Activated CD8-positive, alpha-beta memory T cell treated with anti-CD3 and anti-CD28 coated beads, Interleukin-2, amount 10 ng/mL, durations not matched to agents 7 days and 5 days (primary cell): ENCODE measurements around the gene SLC49A3. TPM values are rescaled to one million over a fixed set of nuclear protein-coding genes. Genes with fewer than 3 reads are reported as not detected.
"Not testable (repeated sequence)": the region's sequence is repeated elsewhere in the genome, so short reads cannot be mapped to it uniquely, and the experiment has no call there.

Source experiments
- ATAC-seq: fragments of 150-1000 bp; cut with Tn5 transposase; one replicate; pipeline ENCODE4 v1.10.0; 2021; ENCODE audit warnings: moderate library complexity
- CTCF ChIA-PET: fragments of 350-600 bp; sonication (Branson Sonifier 250); formaldehyde crosslinking; loops from one replicate; lab custom pipeline; 2021; ENCODE audit warnings: antibody characterized with exemption; lab: Charles Lee
- DNase-seq: peaks from one replicate; pipeline ENCODE4 v3.0.0-alpha.2; 2020
- H3K27ac Mint-ChIP-seq: one replicate; pipeline ENCODE4 v1.8.0; 2021; ENCODE audit warnings: mild to moderate bottlenecking, mixed read lengths
- H3K27me3 Mint-ChIP-seq: one replicate; pipeline ENCODE4 v1.8.0; 2021; ENCODE audit warnings: mixed read lengths
- H3K36me3 Mint-ChIP-seq: one replicate; pipeline ENCODE4 v1.8.0; 2021; ENCODE audit warnings: mild to moderate bottlenecking, mixed read lengths
- H3K4me1 Mint-ChIP-seq: one replicate; pipeline ENCODE4 v1.8.0; 2021; ENCODE audit warnings: mixed read lengths
- H3K4me3 Mint-ChIP-seq: one replicate; pipeline ENCODE4 v1.8.0; 2021; ENCODE audit warnings: mild to moderate bottlenecking, moderate library complexity, mixed read lengths
- H3K9me3 Mint-ChIP-seq: one replicate; pipeline ENCODE4 v1.8.0; 2022; ENCODE audit warnings: low read depth, mixed read lengths
- total RNA-seq, 2 experiments: library from RNA; stranded (reverse); gene quantifications; one replicate each; pipeline ENCODE4 v1.2.3, GENCODE V29; 2021

Gene SLC49A3
- total RNA-seq, 2 experiments from 2014 or later: 1.1 to 1.5 TPM

DNA sequence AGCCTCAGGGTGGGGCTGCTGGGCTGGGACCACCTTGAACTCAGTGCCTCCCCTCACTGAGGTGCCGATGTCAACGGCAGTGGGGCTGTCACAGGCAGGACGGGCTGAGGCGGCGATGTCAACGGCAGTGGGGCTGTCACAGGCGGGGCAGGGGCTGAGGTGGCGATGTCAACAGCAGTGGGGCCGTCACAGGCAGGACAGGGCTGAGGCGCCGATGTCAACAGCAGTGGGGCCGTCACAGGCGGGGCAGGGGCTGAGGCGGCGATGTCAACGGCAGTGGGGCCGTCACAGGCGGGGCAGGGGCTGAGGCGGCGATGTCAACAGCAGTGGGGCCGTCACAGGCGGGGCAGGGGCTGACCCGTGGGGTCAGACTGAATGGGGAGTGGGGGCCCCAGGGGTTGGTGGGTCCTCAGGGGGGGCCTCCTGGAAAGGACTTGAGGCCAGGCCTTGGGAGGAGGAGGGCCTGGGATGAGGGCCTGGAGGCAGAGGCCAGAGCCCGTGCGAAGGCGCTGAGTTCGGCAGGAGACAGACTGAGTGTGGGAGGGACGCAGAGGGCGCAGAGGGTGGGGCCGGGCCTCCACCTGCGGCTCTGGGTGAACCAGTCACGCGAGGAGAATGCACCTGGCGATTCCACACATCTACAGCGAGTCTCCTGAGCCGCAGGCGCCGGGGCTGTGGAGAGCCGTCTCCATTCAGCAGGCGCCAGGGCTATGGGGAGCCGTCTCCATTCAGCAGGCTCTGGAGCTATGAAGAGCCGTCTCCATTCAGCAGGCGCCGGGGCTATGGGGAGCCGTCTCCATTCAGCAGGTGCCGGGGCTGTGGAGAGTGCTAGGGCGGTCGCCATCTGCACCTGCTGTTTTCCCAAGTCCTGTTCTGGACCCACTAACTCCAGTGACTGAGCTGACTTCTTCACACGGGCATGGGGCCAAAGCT lies 37.7 kb downstream of the SLC49A3 start:
- no peaks in the 10 kb centered on the region for H3K4me1 Mint-ChIP-seq
- DNase-seq: no peak
- H3K27ac Mint-ChIP-seq: no peak overlapping the region
- CTCF ChIA-PET: no interaction called here
- H3K27me3 Mint-ChIP-seq: peaks cover 17% of the 10 kb centered on the region
- ATAC-seq: no peak
- peaks cover 5% of the 10 kb centered on the region for H3K9me3 Mint-ChIP-seq
- H3K36me3 Mint-ChIP-seq: no peaks in the 10 kb centered on the region
- H3K4me3 Mint-ChIP-seq: no peak overlapping the region

DNA sequence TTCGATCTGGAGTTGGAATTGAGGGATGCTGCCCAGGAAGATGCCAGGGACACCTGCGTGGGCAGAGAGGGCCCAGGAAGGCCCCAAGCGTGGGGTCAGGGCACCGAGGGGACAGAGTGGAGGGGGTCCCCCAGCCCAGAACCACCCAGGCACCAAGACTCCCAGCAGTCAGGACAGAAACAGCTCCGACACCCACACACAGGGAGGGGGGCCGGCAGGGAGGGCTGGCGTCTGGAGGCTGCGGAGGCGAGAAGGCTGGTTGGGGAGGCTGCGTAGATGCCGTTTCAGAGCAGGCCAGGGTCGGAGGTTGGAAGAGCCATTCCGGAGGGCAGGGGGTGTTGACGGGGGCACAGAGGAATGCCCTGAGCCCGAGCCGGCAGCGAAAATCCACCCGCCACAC lies 38.5 kb downstream of the SLC49A3 start:
- CTCF ChIA-PET: no interaction called here
- H3K4me3 Mint-ChIP-seq: no peak overlapping the region
- H3K36me3 Mint-ChIP-seq: no peaks in the 10 kb centered on the region
- peaks cover 17% of the 10 kb centered on the region for H3K27me3 Mint-ChIP-seq
- no peak for ATAC-seq
- H3K4me1 Mint-ChIP-seq: no peaks in the 10 kb centered on the region
- peaks cover 7% of the 10 kb centered on the region for H3K9me3 Mint-ChIP-seq
- no peak for DNase-seq
- H3K27ac Mint-ChIP-seq: no peak overlapping the region

DNA sequence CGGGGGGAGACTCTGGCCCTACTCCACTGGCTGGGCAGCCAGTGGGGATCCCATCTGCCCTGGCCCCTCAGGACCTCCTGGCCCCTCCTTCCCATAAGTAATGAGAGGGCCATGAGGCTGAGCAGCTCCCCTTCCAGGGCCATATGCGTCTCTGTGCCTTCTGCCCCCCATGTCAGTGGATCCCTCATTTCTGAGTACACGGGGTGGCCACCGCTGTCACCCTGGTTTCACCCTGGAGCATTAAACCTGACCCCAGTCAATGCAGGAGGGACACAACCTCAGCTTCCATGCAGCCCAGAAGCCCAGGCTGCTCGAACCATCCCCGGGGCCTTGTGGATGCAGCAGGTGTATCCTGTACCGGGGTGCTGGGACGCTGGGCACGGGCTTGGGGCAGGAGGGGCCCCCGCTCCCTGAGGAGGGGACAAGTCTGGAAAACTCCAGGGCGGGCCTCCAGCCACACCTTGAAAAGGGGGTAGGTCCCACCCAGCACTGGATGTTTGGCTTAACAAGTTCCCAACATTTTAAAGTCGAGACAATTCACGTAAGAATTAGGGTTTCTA lies 39.1 kb downstream of the SLC49A3 start:
- Mint-ChIP-seq H3K27me3 (peaks cover 17% of the 10 kb centered on the region), H3K9me3 (peaks cover 7% of the 10 kb centered on the region), H3K36me3 (no peaks in the 10 kb centered on the region), H3K4me3 (no peak overlapping the region), H3K4me1 (no peaks in the 10 kb centered on the region), H3K27ac (no peak overlapping the region)
- CTCF ChIA-PET: no interaction called here
- ATAC-seq (no peak), DNase-seq (no peak)

DNA sequence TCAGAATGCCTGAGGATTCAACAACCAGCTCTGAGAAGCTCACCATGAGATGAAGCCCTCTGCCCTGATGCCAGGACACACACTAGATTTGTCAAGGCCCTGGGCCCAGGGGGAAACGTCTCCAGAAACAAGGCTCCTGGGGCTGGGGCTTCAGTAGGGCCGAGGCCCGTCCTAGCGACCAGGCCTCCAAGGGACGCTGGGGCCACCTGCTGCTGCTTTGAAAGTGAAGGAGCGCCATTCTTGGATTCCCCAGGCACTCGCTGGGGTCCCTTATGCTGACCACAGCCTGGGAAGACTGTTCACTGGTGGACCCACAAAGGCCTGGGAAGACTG lies 39.7 kb downstream of the SLC49A3 start:
- Mint-ChIP-seq H3K4me1 (no peaks in the 10 kb centered on the region), H3K36me3 (no peaks in the 10 kb centered on the region), H3K27ac (no peak overlapping the region), H3K27me3 (peaks cover 17% of the 10 kb centered on the region), H3K9me3 (peaks cover 7% of the 10 kb centered on the region), H3K4me3 (no peak overlapping the region)
- ATAC-seq: no peak
- no peak for DNase-seq
- CTCF ChIA-PET: no interaction called here

DNA sequence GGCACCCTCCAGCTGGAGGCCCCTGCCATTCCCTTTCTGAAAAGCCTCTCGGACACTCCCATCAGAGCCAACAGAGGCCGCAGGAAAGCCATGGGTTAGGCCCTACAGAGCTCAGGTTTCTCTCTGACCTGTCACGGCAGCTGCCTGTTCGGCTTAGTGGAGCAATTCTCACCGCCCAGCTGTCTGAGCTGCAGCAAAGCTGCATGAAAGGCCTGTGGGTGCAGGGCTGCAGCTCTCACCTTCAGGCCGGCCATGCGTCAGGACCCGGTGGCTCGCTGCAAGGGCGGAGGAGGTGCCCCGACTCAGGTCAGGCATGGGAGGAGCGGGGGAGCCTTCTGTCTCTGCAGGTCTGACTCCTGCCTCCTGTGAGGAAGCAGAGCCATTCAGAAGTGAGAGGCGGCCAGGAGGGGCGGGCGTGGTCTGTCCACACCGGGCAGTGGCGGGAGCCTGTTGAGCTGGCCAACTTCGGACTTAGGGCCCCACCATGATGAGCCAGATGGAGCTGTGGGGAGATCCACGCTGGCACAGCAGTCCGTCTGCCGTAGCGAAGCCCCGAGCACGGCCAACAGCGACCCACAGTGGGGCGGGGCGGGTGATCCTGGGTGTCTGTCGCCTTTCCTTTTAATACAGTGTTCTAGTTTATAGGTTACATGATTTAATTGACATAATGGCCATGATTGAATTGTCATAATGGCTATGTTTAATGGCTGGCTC lies 40.2 kb downstream of the SLC49A3 start:
- peaks cover 17% of the 10 kb centered on the region for H3K27me3 Mint-ChIP-seq
- no peak for DNase-seq
- ATAC-seq: no peak
- no peaks in the 10 kb centered on the region for H3K4me1 Mint-ChIP-seq
- H3K9me3 Mint-ChIP-seq: peaks cover 7% of the 10 kb centered on the region
- no peak overlapping the region for H3K4me3 Mint-ChIP-seq
- H3K27ac Mint-ChIP-seq: no peak overlapping the region
- H3K36me3 Mint-ChIP-seq: no peaks in the 10 kb centered on the region
- CTCF ChIA-PET: no interaction called here

DNA sequence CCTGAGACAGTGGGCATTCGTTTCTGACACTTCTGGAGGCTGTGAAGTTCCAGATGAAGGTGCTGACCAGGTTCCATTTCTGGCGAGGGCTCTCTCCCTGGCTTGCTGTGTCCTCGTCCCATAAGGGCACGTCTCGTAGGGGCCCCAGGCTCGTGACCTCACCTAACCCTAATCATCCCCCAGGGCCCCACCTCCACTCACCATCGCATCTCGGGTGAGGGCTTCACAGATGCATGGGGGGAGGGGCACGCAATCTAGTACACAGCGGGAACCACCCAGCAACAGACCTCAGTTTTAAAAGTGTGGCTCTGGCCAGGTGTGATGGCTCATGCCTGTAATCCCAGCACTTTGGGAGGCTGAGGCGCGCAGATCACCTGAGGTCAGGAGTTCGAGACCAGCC lies 41.5 kb downstream of the SLC49A3 start:
- peaks cover 12% of the 10 kb centered on the region for H3K9me3 Mint-ChIP-seq
- CTCF ChIA-PET: no interaction called here
- DNase-seq (no peak), ATAC-seq (no peak)
- no peaks in the 10 kb centered on the region for H3K36me3 Mint-ChIP-seq
- H3K4me3 Mint-ChIP-seq: no peak overlapping the region
- H3K27ac Mint-ChIP-seq: no peak overlapping the region
- H3K27me3 Mint-ChIP-seq: peaks cover 17% of the 10 kb centered on the region
- no peaks in the 10 kb centered on the region for H3K4me1 Mint-ChIP-seq

DNA sequence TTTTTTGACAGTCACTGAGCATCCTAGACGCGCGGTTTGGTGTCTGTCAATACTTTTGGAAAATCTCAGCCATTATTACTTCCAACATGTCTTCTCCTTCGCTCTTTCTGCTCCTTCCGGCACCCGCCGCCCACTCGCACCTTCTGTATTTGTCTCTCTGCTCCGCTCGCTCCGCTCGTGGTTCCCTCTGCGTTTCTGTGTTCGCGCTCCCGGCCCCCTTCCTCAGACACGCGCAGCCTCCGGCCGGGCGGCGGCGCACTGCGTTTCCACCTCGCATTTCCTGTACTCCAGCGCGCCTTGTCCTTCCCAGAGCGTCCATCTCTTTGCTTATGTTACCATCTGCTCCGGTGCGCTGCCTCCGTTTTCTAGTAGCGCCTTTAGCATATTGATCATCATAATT lies 42.5 kb downstream of the SLC49A3 start:
- Mint-ChIP-seq H3K27ac (no peak overlapping the region), H3K4me3 (peak overlapping the region; percentile 28), H3K4me1 (no peaks in the 10 kb centered on the region), H3K36me3 (no peaks in the 10 kb centered on the region), H3K27me3 (peaks cover 15% of the 10 kb centered on the region), H3K9me3 (peaks cover 12% of the 10 kb centered on the region)
- no peak for DNase-seq
- ATAC-seq: no peak
- CTCF ChIA-PET: no interaction called here

DNA sequence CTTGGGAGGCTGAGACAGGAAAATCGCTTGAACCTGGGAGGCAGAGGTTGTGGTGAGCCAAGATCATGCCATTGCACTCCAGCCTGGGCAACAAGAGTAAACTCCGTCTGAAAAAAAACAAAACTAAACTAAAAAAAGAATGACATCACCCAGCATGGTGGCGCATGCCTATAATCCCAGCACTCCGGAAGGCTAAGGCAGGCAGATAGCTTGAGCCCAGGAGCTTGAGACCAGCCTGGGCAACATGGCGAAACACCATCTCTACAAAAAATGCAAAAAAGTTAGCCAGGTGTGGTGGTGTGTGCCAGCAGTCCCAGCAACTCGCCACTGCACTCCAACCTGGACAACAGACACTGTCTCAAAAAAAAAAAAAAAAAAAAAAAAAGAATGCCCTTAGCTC lies 46.6 kb downstream of the SLC49A3 start:
- H3K36me3 Mint-ChIP-seq, DNase-seq, CTCF ChIA-PET, H3K27me3 Mint-ChIP-seq, H3K4me1 Mint-ChIP-seq, H3K27ac Mint-ChIP-seq, ATAC-seq, H3K4me3 Mint-ChIP-seq: not testable (repeated sequence)
- peaks cover 12% of the 10 kb centered on the region for H3K9me3 Mint-ChIP-seq

DNA sequence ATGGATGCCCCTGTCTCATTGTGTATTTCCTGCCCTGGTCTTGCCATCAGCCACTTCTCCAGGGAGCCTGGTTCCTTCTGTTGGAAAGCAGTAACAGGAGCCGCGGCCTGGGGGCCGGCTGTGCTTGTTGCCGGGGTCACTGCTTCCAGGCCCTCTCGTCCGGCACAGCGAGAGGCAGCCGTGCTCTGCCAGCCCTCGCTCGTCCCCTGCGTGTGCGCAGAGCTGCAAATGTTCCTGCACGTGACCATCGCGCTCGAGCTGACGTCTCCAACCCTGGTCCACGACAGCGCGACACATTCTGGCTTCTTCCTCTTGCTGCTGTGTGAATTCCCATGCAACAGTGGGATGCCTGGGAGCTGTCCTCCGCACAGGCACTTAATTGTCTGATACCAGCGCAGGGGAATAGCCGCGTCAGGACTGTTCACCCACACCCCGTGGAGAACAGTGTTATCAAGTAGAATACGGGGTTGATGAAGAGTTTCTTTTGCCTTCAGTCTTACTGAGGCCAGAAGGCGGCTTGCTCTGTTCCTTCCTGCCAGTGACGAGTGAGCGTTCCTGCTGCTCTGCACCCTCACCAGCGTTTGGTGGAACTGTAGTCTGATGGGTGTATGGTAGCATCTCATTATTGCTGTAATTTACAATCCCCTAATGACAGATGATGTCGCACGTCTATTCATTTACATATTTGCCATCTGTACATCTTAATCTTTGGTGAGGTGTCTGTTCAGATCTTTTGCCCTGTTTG lies 51.2 kb downstream of the SLC49A3 start:
- Mint-ChIP-seq H3K27me3 (peaks cover 2% of the 10 kb centered on the region), H3K4me3 (no peak overlapping the region), H3K36me3 (no peaks in the 10 kb centered on the region), H3K27ac (no peak overlapping the region), H3K4me1 (no peaks in the 10 kb centered on the region), H3K9me3 (peaks cover under 1% of the 10 kb centered on the region)
- ATAC-seq: no peak
- no peak for DNase-seq
- CTCF ChIA-PET: no interaction called here

DNA sequence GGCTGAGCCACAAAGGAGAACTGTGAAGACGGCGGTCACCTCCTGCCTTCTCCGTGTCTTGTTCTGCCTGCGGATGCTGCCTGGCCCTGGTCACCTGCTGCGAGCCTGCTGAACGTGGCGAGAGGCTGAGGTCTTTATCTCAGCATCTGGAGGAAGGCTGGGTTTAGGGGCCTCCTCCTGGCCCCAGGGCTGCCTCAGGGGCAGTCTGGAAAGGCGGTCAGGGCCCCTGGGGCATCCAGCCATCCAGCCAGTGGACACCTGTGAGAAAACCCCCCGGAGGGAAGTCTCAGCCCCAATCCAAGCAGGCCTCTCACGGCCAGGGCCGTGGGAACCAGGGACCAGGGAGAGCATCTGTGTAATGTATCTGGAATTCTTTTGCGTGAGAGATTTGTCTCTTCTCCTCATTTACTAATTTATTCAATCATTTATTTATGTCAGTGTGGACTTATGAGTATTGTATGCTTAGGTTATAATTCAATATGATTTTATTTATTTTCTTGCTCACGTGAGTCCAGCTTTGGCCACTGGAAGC lies 52.3 kb downstream of the SLC49A3 start:
- Mint-ChIP-seq H3K27ac (no peak overlapping the region), H3K36me3 (no peaks in the 10 kb centered on the region)
- CTCF ChIA-PET: no interaction called here

DNA sequence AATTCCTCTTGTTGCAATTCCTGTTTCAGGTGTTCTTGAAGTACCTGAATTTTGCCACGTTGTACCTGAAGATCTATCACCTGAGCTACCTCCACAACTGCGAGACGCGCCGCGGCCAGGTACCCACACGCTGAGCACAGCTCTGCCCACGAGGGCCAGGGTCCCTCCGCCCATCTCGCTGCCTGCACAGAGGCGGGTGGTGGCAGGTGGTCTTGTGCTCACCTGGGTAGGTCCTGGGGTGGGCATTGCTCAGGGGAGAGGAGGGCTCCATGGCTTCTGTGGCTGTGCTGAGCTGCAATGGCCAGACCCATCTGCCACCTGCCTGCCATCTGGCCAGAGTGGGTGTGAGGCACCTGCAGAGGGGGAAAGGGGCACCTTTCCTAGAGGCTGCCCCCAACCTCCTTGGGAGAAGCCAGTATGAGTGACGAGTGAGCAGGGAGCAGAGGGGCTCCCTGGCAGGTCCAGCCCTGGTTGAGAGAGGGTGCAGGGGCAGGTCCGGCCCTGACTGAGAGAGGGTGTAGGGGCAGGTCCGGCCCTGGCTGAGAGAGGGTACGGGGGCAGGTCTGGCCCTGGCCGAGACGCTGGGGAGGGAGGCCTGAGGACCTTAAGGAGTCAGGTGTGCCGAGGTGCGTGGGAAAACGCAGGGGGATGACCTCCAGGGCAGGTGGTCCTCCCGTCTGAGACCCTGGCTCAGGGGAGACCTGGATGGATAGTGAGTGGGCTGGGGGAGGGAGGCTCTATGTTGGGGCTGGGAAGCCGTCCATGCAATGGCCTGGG lies 52.9 kb downstream of the SLC49A3 start:
- peaks cover 2% of the 10 kb centered on the region for H3K27me3 Mint-ChIP-seq
- no peak overlapping the region for H3K4me3 Mint-ChIP-seq
- DNase-seq (no peak), ATAC-seq (no peak)
- no peaks in the 10 kb centered on the region for H3K36me3 Mint-ChIP-seq
- peaks cover 9% of the 10 kb centered on the region for H3K9me3 Mint-ChIP-seq
- CTCF ChIA-PET: no interaction called here
- H3K4me1 Mint-ChIP-seq: no peaks in the 10 kb centered on the region
- H3K27ac Mint-ChIP-seq: no peak overlapping the region

More for the DNA sequence above, 52.3 kb downstream of the SLC49A3 start:
- no peak overlapping the region for H3K4me3 Mint-ChIP-seq
- H3K4me1 Mint-ChIP-seq: no peaks in the 10 kb centered on the region
- no peak for ATAC-seq
- peaks cover 4% of the 10 kb centered on the region for H3K9me3 Mint-ChIP-seq
- peaks cover 2% of the 10 kb centered on the region for H3K27me3 Mint-ChIP-seq
- DNase-seq: no peak

DNA sequence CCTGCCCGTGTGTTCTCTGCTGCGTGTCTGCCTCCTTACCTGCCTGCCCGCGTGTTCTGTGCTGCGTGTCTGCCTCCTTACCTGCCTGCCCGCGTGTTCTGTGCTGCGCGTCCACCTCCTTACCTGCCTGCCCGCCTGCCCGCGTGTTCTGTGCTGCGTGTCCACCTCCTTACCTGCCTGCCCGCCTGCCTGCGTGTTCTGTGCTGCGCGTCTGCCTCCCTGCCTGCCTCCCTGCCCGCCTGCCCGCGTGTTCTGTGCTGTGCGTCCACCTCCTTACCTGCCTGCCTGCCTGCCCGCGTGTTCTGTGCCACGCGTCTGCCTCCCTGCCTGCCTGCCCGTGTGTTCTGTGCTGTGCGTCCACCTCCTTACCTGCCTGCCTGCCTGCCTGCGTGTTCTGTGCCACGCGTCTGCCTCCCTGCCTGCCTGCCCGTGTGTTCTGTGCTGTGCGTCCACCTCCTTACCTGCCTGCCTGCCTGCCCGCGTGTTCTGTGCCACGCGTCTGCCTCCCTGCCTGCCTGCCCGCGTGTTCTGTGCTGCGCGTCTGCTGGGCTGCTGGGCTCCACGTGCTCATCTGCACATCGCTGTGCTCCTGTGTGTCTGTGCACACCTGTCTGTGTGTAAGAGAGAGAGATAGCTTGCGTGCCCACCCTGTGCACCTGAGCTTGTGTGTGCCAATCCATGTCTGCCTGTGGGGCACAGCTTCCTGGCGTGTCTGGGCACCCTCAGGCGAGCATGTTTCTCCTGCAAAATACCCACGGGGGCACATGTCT lies 53.7 kb downstream of the SLC49A3 start:
- ATAC-seq, H3K36me3 Mint-ChIP-seq, H3K4me1 Mint-ChIP-seq, H3K27ac Mint-ChIP-seq, H3K27me3 Mint-ChIP-seq, DNase-seq, H3K4me3 Mint-ChIP-seq, CTCF ChIA-PET: not testable (repeated sequence)
- peaks cover 13% of the 10 kb centered on the region for H3K9me3 Mint-ChIP-seq
